ENCODE results near the gene HOXA5. TPM values are rescaled to one million over a fixed set of nuclear protein-coding genes. Genes with fewer than 3 reads are reported as not detected.

Gene HOXA5
- total RNA-seq, 1 experiment from 2014 or later: not detected

DNA sequence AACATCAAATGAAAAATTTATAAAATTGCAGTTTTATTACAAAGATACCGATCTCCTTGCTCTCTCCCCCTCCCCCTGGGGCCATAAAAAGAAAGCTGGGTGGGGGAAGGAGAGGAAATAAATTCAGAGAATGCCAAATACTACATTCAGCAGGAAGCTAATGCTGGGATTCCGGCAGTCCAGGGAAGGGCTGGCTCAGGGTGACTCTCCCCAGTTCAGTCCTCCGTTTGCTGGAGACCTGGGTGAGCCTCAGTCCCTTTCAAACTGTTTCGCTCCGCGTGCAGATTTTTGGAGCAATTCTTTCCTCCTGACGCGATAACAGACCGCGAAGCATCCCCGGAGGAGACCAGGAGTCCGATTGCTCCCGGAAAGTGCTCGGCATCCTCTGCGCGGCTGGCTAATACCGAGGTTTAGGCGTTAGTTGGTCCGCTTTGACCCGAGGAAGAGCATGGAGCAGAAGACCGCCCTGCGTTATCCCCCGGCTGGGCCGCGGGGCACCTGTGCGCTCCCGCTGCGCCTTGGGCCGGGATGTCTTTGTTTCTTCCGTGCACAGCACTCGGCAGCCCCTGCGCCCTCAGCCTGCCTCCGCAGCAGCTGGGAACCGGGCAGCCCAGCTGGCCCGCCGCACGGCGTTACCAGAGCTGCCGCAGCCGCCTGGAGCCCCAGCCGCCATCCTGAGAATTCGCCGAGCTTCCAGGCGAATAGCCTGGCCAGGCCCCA lies 37.1 kb downstream of the HOXA5 start:
- Mint-ChIP-seq H3K27me3 (ENCODE audit: low read depth) (peaks cover 100% of the 10 kb centered on the region), H3K36me3 (ENCODE audit: insufficient read depth in 1 of 3, low read depth in 3 of 3) (no peaks in the 10 kb centered on the region; a peak in 1 of 7 replicates), H3K9me3 (peaks cover 6 to 7% of the 10 kb centered on the region in 2 experiments; a peak in 4 of 5 replicates), H3K27ac (no peak overlapping the region), H3K4me1 (peaks cover 11 to 33% of the 10 kb centered on the region in 2 experiments), H3K4me3 (no peak overlapping the region)
- H3K14ac ChIP-seq (ENCODE audit: insufficient read depth, low read length): no peak overlapping the region; the same call in 1 of the 2 replicates
- no peak overlapping the region for H2BK15ac ChIP-seq (ENCODE audit: low read depth, low read length)
- H4K91ac ChIP-seq (ENCODE audit: insufficient read length, low read depth, low read length): no peak overlapping the region
- no peaks in the 10 kb centered on the region for H3K79me1 ChIP-seq (ENCODE audit: insufficient read depth, low read depth, low read length, poor library complexity, severe bottlenecking)
- peak; percentile 77 for DNase-seq
- no peaks in the 10 kb centered on the region for H3K79me2 ChIP-seq (ENCODE audit: insufficient read depth, low read length)
- H3K18ac ChIP-seq (ENCODE audit: insufficient read length, low read depth, low read length): no peak overlapping the region
- H2BK120ac ChIP-seq (ENCODE audit: low read depth, low read length, poor library complexity, severe bottlenecking): no peak overlapping the region
- H2BK20ac ChIP-seq (ENCODE audit: low read depth, low read length, poor library complexity, severe bottlenecking): no peak overlapping the region
- TF ChIP-seq, protein P1, sequence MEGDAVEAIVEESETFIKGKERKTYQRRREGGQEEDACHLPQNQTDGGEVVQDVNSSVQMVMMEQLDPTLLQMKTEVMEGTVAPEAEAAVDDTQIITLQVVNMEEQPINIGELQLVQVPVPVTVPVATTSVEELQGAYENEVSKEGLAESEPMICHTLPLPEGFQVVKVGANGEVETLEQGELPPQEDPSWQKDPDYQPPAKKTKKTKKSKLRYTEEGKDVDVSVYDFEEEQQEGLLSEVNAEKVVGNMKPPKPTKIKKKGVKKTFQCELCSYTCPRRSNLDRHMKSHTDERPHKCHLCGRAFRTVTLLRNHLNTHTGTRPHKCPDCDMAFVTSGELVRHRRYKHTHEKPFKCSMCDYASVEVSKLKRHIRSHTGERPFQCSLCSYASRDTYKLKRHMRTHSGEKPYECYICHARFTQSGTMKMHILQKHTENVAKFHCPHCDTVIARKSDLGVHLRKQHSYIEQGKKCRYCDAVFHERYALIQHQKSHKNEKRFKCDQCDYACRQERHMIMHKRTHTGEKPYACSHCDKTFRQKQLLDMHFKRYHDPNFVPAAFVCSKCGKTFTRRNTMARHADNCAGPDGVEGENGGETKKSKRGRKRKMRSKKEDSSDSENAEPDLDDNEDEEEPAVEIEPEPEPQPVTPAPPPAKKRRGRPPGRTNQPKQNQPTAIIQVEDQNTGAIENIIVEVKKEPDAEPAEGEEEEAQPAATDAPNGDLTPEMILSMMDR (conservative IDR thresholded peaks at IDR 0.05): no peak
- H4K5ac ChIP-seq (ENCODE audit: insufficient read length, low read depth, low read length): no peak overlapping the region
- no peak overlapping the region for H3K9ac ChIP-seq (ENCODE audit: extremely low read depth, insufficient read length, low read length)
- no peaks in the 10 kb centered on the region for H3K4me1 ChIP-seq (ENCODE audit: insufficient read depth, low read length)
- H2BK12ac ChIP-seq (ENCODE audit: insufficient read length, low read depth, low read length): no peak overlapping the region
- H3K4me2 ChIP-seq (ENCODE audit: insufficient read depth, insufficient read length, low read length): peak overlapping the region; percentile 10
- peaks cover 100% of the 10 kb centered on the region for H3K27me3 ChIP-seq (ENCODE audit: insufficient read depth, low read length)
- no peak overlapping the region for H3K4ac ChIP-seq (ENCODE audit: low read depth, low read length)
- H3K9me3 ChIP-seq (ENCODE audit: control insufficient read depth, low read depth, low read length): no peaks in the 10 kb centered on the region
- H3K23ac ChIP-seq (ENCODE audit: insufficient read length, low read depth, low read length): no peak overlapping the region
- no peak overlapping the region for H2AK5ac ChIP-seq (ENCODE audit: insufficient read length, low read length)
- H4K20me1 ChIP-seq (ENCODE audit: control insufficient read depth, insufficient read depth, insufficient read length): peaks cover 2% of the 10 kb centered on the region
- H3T11ph ChIP-seq (ENCODE audit: low read length): no peak overlapping the region
- no CpG with 5 or more reads among the region's 44 CpGs for WGBS (ENCODE audit: extremely low coverage, insufficient read length, low lambda C conversion rate)
- H4K8ac ChIP-seq (replicated peaks; ENCODE audit: insufficient read length, low read depth, low read length): no peak overlapping the region
- H3K56ac ChIP-seq (ENCODE audit: insufficient read length, low read depth, low read length): no peak overlapping the region
- no peak overlapping the region for H2BK5ac ChIP-seq (ENCODE audit: insufficient read length, low read length)
- no peak overlapping the region for H3K27ac ChIP-seq (ENCODE audit: insufficient read length, low read depth, low read length)
- no peak overlapping the region for H2AFZ ChIP-seq (ENCODE audit: low read length)
- H3K23me2 ChIP-seq (ENCODE audit: insufficient read length, low read depth, low read length, poor library complexity, severe bottlenecking): no peaks in the 10 kb centered on the region

Data from H9 (cell line).